Effector memory CD4-positive, alpha-beta T cell (primary cell): ENCODE results near the gene TMEM87B.
"Not testable (repeated sequence)": the region's sequence is repeated elsewhere in the genome, so short reads cannot be mapped to it uniquely, and the experiment has no call there.

ENCODE experiments used
- DNase-seq, 3 donors: peaks; one replicate each; pipeline ENCODE4 v3.0.0-alpha.2; 2020
- H3K27ac ChIP-seq: 2 replicates; pipeline ENCODE4 v1.7.0; 2013; ENCODE audit warnings: mild to moderate bottlenecking, low read length, moderate library complexity; ENCODE audit not compliant: insufficient read depth, poor library complexity, severe bottlenecking
- H3K27me3 ChIP-seq: replicated peaks from 2 replicates; pipeline ENCODE4 v1.7.0; 2013; ENCODE audit warnings: mild to moderate bottlenecking, low read length; ENCODE audit not compliant: insufficient read depth, control insufficient read depth, poor library complexity, severe bottlenecking
- H3K36me3 ChIP-seq: 2 replicates; pipeline ENCODE4 v1.7.0; 2013; ENCODE audit warnings: mild to moderate bottlenecking, low read length, moderate library complexity; ENCODE audit not compliant: control insufficient read depth, insufficient read depth
- H3K4me1 ChIP-seq: 2 replicates; pipeline ENCODE4 v1.7.0; 2013; ENCODE audit warnings: low read length, mild to moderate bottlenecking; ENCODE audit not compliant: control insufficient read depth, insufficient read depth, poor library complexity, severe bottlenecking
- H3K4me3 ChIP-seq: 2 replicates; pipeline ENCODE4 v1.7.0; 2013; ENCODE audit warnings: low read length, low read depth, mild to moderate bottlenecking; ENCODE audit not compliant: insufficient read depth, poor library complexity, severe bottlenecking
- H3K9me3 ChIP-seq: 2 replicates; pipeline ENCODE4 v1.7.0; 2013; ENCODE audit warnings: mild to moderate bottlenecking, low read length, moderate library complexity; ENCODE audit not compliant: control insufficient read depth

The TMEM87B gene

GRCh38 chr2:112061840-112062239 is 6.8 kb downstream of the TMEM87B start:
- Histone ChIP-seq H3K4me1 (peaks cover 2% of the 10 kb centered on the region), H3K27me3 (no peaks in the 10 kb centered on the region), H3K27ac (no peak overlapping the region), H3K9me3 (no peaks in the 10 kb centered on the region), H3K4me3 (no peak overlapping the region), H3K36me3 (peaks cover 53% of the 10 kb centered on the region)
- DNase-seq, result no peak

GRCh38 chr2:112062894-112063293 is 7.8 kb downstream of the TMEM87B start:
- no peaks in the 10 kb centered on the region for H3K9me3 ChIP-seq
- H3K27me3 ChIP-seq, result no peaks in the 10 kb centered on the region
- H3K4me1 ChIP-seq, result no peaks in the 10 kb centered on the region
- H3K27ac ChIP-seq, result no peak overlapping the region
- peaks cover 63% of the 10 kb centered on the region for H3K36me3 ChIP-seq
- no peak for DNase-seq
- no peak overlapping the region for H3K4me3 ChIP-seq

- H3K4me1 ChIP-seq, result no peaks in the 10 kb centered on the region
- peaks cover 70% of the 10 kb centered on the region for H3K36me3 ChIP-seq
- H3K4me3 ChIP-seq, result no peak overlapping the region
- DNase-seq, result no peak
- no peaks in the 10 kb centered on the region for H3K9me3 ChIP-seq
- no peak overlapping the region for H3K27ac ChIP-seq
- H3K27me3 ChIP-seq, result no peaks in the 10 kb centered on the region
Observed at GRCh38 chr2:112065486-112065885, 10.4 kb downstream of the TMEM87B start.

- no peak overlapping the region for H3K4me3 ChIP-seq
- H3K27ac ChIP-seq, result no peak overlapping the region
- peaks cover 65% of the 10 kb centered on the region for H3K36me3 ChIP-seq
- H3K9me3 ChIP-seq, result no peaks in the 10 kb centered on the region
- H3K4me1 ChIP-seq, result no peaks in the 10 kb centered on the region
- DNase-seq, result no peak
- no peaks in the 10 kb centered on the region for H3K27me3 ChIP-seq
Observed at GRCh38 chr2:112065966-112066365, 10.9 kb downstream of the TMEM87B start.

- H3K36me3 ChIP-seq, result peaks cover 37% of the 10 kb centered on the region
- not testable (repeated sequence) for H3K4me1 ChIP-seq, H3K9me3 ChIP-seq, DNase-seq, H3K27ac ChIP-seq, H3K27me3 ChIP-seq, H3K4me3 ChIP-seq
Observed at GRCh38 chr2:112069794-112070193, 14.7 kb downstream of the TMEM87B start.

- no peaks in the 10 kb centered on the region for H3K4me1 ChIP-seq
- DNase-seq, result no peak
- H3K4me3 ChIP-seq, result no peak overlapping the region
- no peak overlapping the region for H3K27ac ChIP-seq
- peaks cover 34% of the 10 kb centered on the region for H3K36me3 ChIP-seq
- no peaks in the 10 kb centered on the region for H3K27me3 ChIP-seq
- H3K9me3 ChIP-seq, result peaks cover 4% of the 10 kb centered on the region
Observed at GRCh38 chr2:112073875-112074274, 18.8 kb downstream of the TMEM87B start.

- Histone ChIP-seq H3K36me3 (peaks cover 32% of the 10 kb centered on the region), H3K9me3 (peaks cover 4% of the 10 kb centered on the region), H3K4me1 (no peaks in the 10 kb centered on the region), H3K4me3 (no peak overlapping the region), H3K27ac (no peak overlapping the region), H3K27me3 (no peaks in the 10 kb centered on the region)
- DNase-seq, result no peak
Observed at GRCh38 chr2:112074506-112074905, 19.4 kb downstream of the TMEM87B start.

- H3K4me1 ChIP-seq, result no peaks in the 10 kb centered on the region
- H3K9me3 ChIP-seq, result peaks cover 4% of the 10 kb centered on the region
- no peak for DNase-seq
- H3K27me3 ChIP-seq, result no peaks in the 10 kb centered on the region
- H3K27ac ChIP-seq, result no peak overlapping the region
- H3K4me3 ChIP-seq, result no peak overlapping the region
- peaks cover 30% of the 10 kb centered on the region for H3K36me3 ChIP-seq
Observed at GRCh38 chr2:112075490-112076260, 20.6 kb downstream of the TMEM87B start.

- Histone ChIP-seq H3K27ac (no peak overlapping the region), H3K9me3 (peaks cover 4% of the 10 kb centered on the region), H3K36me3 (peaks cover 48% of the 10 kb centered on the region), H3K27me3 (no peaks in the 10 kb centered on the region), H3K4me1 (no peaks in the 10 kb centered on the region), H3K4me3 (no peak overlapping the region)
- DNase-seq, result no peak
Observed at GRCh38 chr2:112077814-112078213, 22.7 kb downstream of the TMEM87B start.

- peaks cover 53% of the 10 kb centered on the region for H3K36me3 ChIP-seq
Observed at GRCh38 chr2:112081262-112081661, 26.2 kb downstream of the TMEM87B start.

More at GRCh38 chr2:112081262-112081661, 26.2 kb downstream of the TMEM87B start:
- no peaks in the 10 kb centered on the region for H3K27me3 ChIP-seq
- DNase-seq, result no peak
- no peaks in the 10 kb centered on the region for H3K9me3 ChIP-seq
- H3K4me3 ChIP-seq, result no peak overlapping the region
- H3K4me1 ChIP-seq, result no peaks in the 10 kb centered on the region
- no peak overlapping the region for H3K27ac ChIP-seq
